ENCODE results near the gene PNPLA1.

PNPLA1 gene

GRCh38 chr6:36329798-36330291 is 60.0 kb downstream of the PNPLA1 start:
- Histone ChIP-seq H3K9me3 (ENCODE audit: insufficient read depth, low read length) (no peaks in the 10 kb centered on the region), H3K4me3 (ENCODE audit: insufficient read depth, low read length, poor library complexity, severe bottlenecking) (no peak overlapping the region), H3K9me2 (replicated peaks; ENCODE audit: insufficient read depth, low read length) (no peaks in the 10 kb centered on the region), H4K20me1 (ENCODE audit: low read depth, low read length) (no peaks in the 10 kb centered on the region), H2AFZ (ENCODE audit: low read depth, low read length, severe bottlenecking) (no peak overlapping the region), H3K36me3 (ENCODE audit: low read length) (no peaks in the 10 kb centered on the region), H3K4me2 (ENCODE audit: low read depth, low read length, poor library complexity, severe bottlenecking) (no peak overlapping the region), H3F3A (ENCODE audit: insufficient read depth) (no peaks in the 10 kb centered on the region), H3K27me3 (ENCODE audit: low read length) (no peaks in the 10 kb centered on the region), H3K79me2 (ENCODE audit: insufficient read depth, low read length) (no peaks in the 10 kb centered on the region), H3K27ac (ENCODE audit: low read depth, low read length) (no peak overlapping the region), H3K9ac (ENCODE audit: low read length) (no peak overlapping the region)
- TF ChIP-seq, protein P1, sequence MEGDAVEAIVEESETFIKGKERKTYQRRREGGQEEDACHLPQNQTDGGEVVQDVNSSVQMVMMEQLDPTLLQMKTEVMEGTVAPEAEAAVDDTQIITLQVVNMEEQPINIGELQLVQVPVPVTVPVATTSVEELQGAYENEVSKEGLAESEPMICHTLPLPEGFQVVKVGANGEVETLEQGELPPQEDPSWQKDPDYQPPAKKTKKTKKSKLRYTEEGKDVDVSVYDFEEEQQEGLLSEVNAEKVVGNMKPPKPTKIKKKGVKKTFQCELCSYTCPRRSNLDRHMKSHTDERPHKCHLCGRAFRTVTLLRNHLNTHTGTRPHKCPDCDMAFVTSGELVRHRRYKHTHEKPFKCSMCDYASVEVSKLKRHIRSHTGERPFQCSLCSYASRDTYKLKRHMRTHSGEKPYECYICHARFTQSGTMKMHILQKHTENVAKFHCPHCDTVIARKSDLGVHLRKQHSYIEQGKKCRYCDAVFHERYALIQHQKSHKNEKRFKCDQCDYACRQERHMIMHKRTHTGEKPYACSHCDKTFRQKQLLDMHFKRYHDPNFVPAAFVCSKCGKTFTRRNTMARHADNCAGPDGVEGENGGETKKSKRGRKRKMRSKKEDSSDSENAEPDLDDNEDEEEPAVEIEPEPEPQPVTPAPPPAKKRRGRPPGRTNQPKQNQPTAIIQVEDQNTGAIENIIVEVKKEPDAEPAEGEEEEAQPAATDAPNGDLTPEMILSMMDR (IDR thresholded peaks at IDR 0.05; ENCODE audit: insufficient read depth, low read length, poor library complexity, severe bottlenecking) = no peak
- no peak for TF ChIP-seq EZH2phosphoT487 (conservative IDR thresholded peaks at IDR 0.05; ENCODE audit: low read length)

DNA sequence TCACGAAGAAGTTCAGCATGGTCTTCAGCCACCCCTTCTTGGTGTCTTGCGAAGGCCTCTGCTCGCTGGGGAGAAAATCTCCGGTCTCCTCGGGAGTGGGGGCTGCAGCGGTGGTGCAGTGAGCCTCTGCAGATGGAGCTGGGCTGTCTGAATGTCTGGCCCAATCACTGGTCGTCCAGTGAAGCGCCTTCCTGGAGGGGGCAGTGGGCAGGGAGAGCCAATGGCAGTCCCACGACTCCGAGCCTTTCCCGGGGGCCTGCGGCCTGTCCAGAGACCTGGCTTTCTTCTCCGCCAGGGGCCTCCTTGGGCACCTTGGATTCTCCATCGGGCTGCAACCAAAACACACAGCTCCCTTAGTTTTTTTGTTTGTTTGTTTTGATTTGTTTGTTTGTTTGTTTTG is 60.5 kb downstream of the PNPLA1 start:
- TF ChIP-seq, protein P1 (IDR thresholded peaks at IDR 0.05; ENCODE audit: insufficient read depth, low read length, poor library complexity, severe bottlenecking) = no peak
- no peak for TF ChIP-seq EZH2phosphoT487 (conservative IDR thresholded peaks at IDR 0.05; ENCODE audit: low read length)
- H3K4me3 ChIP-seq (ENCODE audit: insufficient read depth, low read length, poor library complexity, severe bottlenecking) = no peak overlapping the region
- no peaks in the 10 kb centered on the region for H3F3A ChIP-seq (ENCODE audit: insufficient read depth)
- H3K79me2 ChIP-seq (ENCODE audit: insufficient read depth, low read length) = no peaks in the 10 kb centered on the region
- no peak overlapping the region for H3K4me2 ChIP-seq (ENCODE audit: low read depth, low read length, poor library complexity, severe bottlenecking)
- no peak overlapping the region for H3K27ac ChIP-seq (ENCODE audit: low read depth, low read length)
- H3K9me2 ChIP-seq (replicated peaks; ENCODE audit: insufficient read depth, low read length) = no peaks in the 10 kb centered on the region
- no peak overlapping the region for H3K9ac ChIP-seq (ENCODE audit: low read length)
- H3K36me3 ChIP-seq (ENCODE audit: low read length) = no peaks in the 10 kb centered on the region
- no peaks in the 10 kb centered on the region for H4K20me1 ChIP-seq (ENCODE audit: low read depth, low read length)
- no peak overlapping the region for H2AFZ ChIP-seq (ENCODE audit: low read depth, low read length, severe bottlenecking)
- no peaks in the 10 kb centered on the region for H3K9me3 ChIP-seq (ENCODE audit: insufficient read depth, low read length)
- H3K27me3 ChIP-seq (ENCODE audit: low read length) = no peaks in the 10 kb centered on the region

GRCh38 chr6:36331381-36331780 is 61.5 kb downstream of the PNPLA1 start:
- Histone ChIP-seq H3K9me2 (replicated peaks; ENCODE audit: insufficient read depth, low read length) (no peaks in the 10 kb centered on the region), H3F3A (ENCODE audit: insufficient read depth) (no peaks in the 10 kb centered on the region), H3K27me3 (ENCODE audit: low read length) (no peaks in the 10 kb centered on the region; the same call in 1 of the 2 replicates), H3K9ac (ENCODE audit: low read length) (no peak overlapping the region), H3K79me2 (ENCODE audit: insufficient read depth, low read length) (no peaks in the 10 kb centered on the region), H3K4me2 (ENCODE audit: low read depth, low read length, poor library complexity, severe bottlenecking) (no peak overlapping the region), H4K20me1 (ENCODE audit: low read depth, low read length) (no peaks in the 10 kb centered on the region), H3K4me3 (ENCODE audit: insufficient read depth, low read length, poor library complexity, severe bottlenecking) (no peak overlapping the region), H3K27ac (ENCODE audit: low read depth, low read length) (no peak overlapping the region), H2AFZ (ENCODE audit: low read depth, low read length, severe bottlenecking) (no peak overlapping the region), H3K36me3 (ENCODE audit: low read length) (no peaks in the 10 kb centered on the region), H3K9me3 (ENCODE audit: insufficient read depth, low read length) (no peaks in the 10 kb centered on the region)
- TF ChIP-seq EZH2phosphoT487 (conservative IDR thresholded peaks at IDR 0.05; ENCODE audit: low read length) = no peak
- TF ChIP-seq, protein P1 (IDR thresholded peaks at IDR 0.05; ENCODE audit: insufficient read depth, low read length, poor library complexity, severe bottlenecking) = no peak
